Lower leg skin (tissue), 3 donors: ENCODE results near the gene SKA2.

Experiments
- CTCF ChIP-seq, 3 donors: fragments of 450-650 bp; IDR thresholded peaks; one replicate each; pipeline ENCODE4 v1.5.1; 2016; ENCODE audit warnings: antibody characterized with exemption in 3 of 3, mild to moderate bottlenecking in 3 of 3, moderate library complexity in 2 of 3
- POLR2A ChIP-seq, 2 donors: fragments of 450-650 bp; IDR thresholded peaks; one replicate each; pipeline ENCODE4 v1.6.1; 2016 to 2017; ENCODE audit warnings: antibody characterized with exemption in 2 of 2, mild to moderate bottlenecking in 1 of 2, moderate library complexity in 1 of 2

GRCh38 chr17:59110973-59111372, 44.0 kb downstream of the SKA2 start:
- TF ChIP-seq POLR2A (IDR thresholded peaks at IDR 0.05) (no peak), CTCF (IDR thresholded peaks at IDR 0.05) (no peak)
